B cell (primary cell): ENCODE data around the gene PACSIN1.

Source experiments
- EZH2 ChIP-seq: IDR thresholded peaks from 2 replicates; pipeline ENCODE4 v1.6.1; 2012; ENCODE audit warnings: borderline replicate concordance, low read depth, mild to moderate bottlenecking, moderate library complexity, low read length; ENCODE audit not compliant: insufficient read depth, poor library complexity, severe bottlenecking
- TF ChIP-seq, protein P1 (sequence below): fragments of 200-600 bp; IDR thresholded peaks from one replicate; pipeline ENCODE4 v1.8.0; 2022; ENCODE audit warnings: antibody characterized with exemption, mild to moderate bottlenecking

DNA sequence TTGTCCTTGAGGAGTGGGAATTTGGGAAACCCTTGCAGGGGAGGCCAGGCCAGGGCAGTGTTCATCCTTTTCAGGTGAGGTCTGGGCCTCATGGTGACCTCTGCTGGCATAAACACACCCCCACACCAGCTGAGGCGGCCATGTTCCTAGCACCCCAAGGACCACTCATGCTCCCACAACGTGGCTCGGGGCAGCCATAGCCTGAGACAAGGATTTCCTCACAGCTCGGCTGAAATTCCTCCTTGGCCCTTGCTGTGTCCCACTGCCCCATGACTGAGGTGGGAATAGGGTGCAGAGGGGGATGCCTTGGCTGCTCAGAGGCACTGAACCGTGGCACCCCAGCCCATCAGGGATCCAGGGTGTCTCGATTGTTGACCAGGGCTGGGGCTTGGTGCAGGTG lies 117.6 kb downstream of the PACSIN1 start:
- TF ChIP-seq, protein P1, sequence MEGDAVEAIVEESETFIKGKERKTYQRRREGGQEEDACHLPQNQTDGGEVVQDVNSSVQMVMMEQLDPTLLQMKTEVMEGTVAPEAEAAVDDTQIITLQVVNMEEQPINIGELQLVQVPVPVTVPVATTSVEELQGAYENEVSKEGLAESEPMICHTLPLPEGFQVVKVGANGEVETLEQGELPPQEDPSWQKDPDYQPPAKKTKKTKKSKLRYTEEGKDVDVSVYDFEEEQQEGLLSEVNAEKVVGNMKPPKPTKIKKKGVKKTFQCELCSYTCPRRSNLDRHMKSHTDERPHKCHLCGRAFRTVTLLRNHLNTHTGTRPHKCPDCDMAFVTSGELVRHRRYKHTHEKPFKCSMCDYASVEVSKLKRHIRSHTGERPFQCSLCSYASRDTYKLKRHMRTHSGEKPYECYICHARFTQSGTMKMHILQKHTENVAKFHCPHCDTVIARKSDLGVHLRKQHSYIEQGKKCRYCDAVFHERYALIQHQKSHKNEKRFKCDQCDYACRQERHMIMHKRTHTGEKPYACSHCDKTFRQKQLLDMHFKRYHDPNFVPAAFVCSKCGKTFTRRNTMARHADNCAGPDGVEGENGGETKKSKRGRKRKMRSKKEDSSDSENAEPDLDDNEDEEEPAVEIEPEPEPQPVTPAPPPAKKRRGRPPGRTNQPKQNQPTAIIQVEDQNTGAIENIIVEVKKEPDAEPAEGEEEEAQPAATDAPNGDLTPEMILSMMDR, result no peak
- no peak for TF ChIP-seq EZH2
